HL-60 (cell line): Measurements from ENCODE around the gene CCND1.

Source experiments
- CTCF ChIP-seq: IDR thresholded peaks from one replicate; pipeline ENCODE4 v1.5.1; 2011; ENCODE audit warnings: low read length, control low read depth, inconsistent platforms; ENCODE audit not compliant: insufficient read depth
- GABPA ChIP-seq: IDR thresholded peaks from 2 replicates; pipeline ENCODE4 v1.6.1; 2012; ENCODE audit warnings: low read depth
- POLR2AphosphoS5 ChIP-seq: IDR thresholded peaks from 2 replicates; pipeline ENCODE4 v1.6.1; 2012; ENCODE audit warnings: low read depth
- REST ChIP-seq: IDR thresholded peaks from 2 replicates; pipeline ENCODE4 v1.6.1; 2012; ENCODE audit warnings: low read depth; ENCODE audit not compliant: insufficient replicate concordance
- SPI1 ChIP-seq: IDR thresholded peaks from 2 replicates; pipeline ENCODE4 v1.6.1; 2012; ENCODE audit warnings: low read depth, mild to moderate bottlenecking, borderline replicate concordance

- TF ChIP-seq REST (no peak), CTCF (peak; percentile 69), GABPA (no peak), POLR2AphosphoS5 (peak; percentile 28; the same call in 1 of the 2 replicates), SPI1 (no peak)
Observed at GRCh38 chr11:69642913-69643632, 2.1 kb downstream of the CCND1 start.
